OCI-LY3 (cell line): Measurements from ENCODE around the gene IQCM.

Experiments used
- H2AFZ ChIP-seq: fragments of 200-600, 300-600 bp; shearing (Covaris generic); 2 replicates; pipeline ENCODE4 v1.6.0; 2014; ENCODE audit warnings: antibody characterized with exemption, low read depth, low read length
- H3K27ac ChIP-seq: fragments of 200-600, 300-600 bp; sonication (generic); 2 replicates; pipeline ENCODE4 v1.5.1; 2014; ENCODE audit warnings: mild to moderate bottlenecking, low read length, moderate library complexity, mixed read lengths
- H3K27me3 ChIP-seq: fragments of 200-600, 300-600 bp; sonication (generic); 2 replicates; pipeline ENCODE4 v1.6.1; 2014; ENCODE audit warnings: low read depth, low read length, mixed read lengths
- H3K36me3 ChIP-seq: fragments of 200-600, 300-600 bp; sonication (generic); replicated peaks from 2 replicates; pipeline ENCODE3; 2014; ENCODE audit warnings: low read depth, low read length, mixed read lengths
- H3K4me1 ChIP-seq: fragments of 300-600, 200-600 bp; sonication (generic); 2 replicates; pipeline ENCODE4 v1.6.1; 2014; ENCODE audit warnings: low read length, mixed read lengths
- H3K4me2 ChIP-seq: fragments of 200-600, 300-600 bp; sonication (generic); 2 replicates; pipeline ENCODE4 v1.6.1; 2014; ENCODE audit warnings: low read length, mixed read lengths
- H3K4me3 ChIP-seq: fragments of 300-600, 200-600 bp; sonication (generic); 2 replicates; pipeline ENCODE4 v1.5.1; 2014; ENCODE audit warnings: antibody characterized with exemption, mild to moderate bottlenecking, low read length, moderate library complexity
- H3K79me2 ChIP-seq: fragments of 300-600, 200-600 bp; shearing (Covaris generic); 2 replicates; pipeline ENCODE4 v1.6.1; 2014; ENCODE audit warnings: mild to moderate bottlenecking, low read length, mixed read lengths
- H3K9ac ChIP-seq: fragments of 300-600, 200-600 bp; shearing (Covaris generic); 2 replicates; pipeline ENCODE4 v1.6.0; 2014; ENCODE audit warnings: mild to moderate bottlenecking, low read length, moderate library complexity
- H3K9me3 ChIP-seq: fragments of 200-600, 300-600 bp; shearing (Covaris generic); 2 replicates; pipeline ENCODE4 v1.6.1; 2014; ENCODE audit warnings: low read length, mixed read lengths; ENCODE audit not compliant: insufficient read depth
- H4K20me1 ChIP-seq: fragments of 200-600, 300-600 bp; sonication (generic); 2 replicates; pipeline ENCODE4 v1.6.1; 2016; ENCODE audit warnings: low read length, mixed read lengths; ENCODE audit not compliant: insufficient read depth
- EZH2phosphoT487 ChIP-seq: fragments of 200-600 bp; shearing (Covaris generic); IDR thresholded peaks from 2 replicates; pipeline ENCODE4 v1.6.1; 2018; ENCODE audit warnings: antibody characterized with exemption, mixed run types, low read depth
- TF ChIP-seq, protein P1 (sequence below): fragments of 200-600, 300-600 bp; sonication (generic); IDR thresholded peaks from 2 replicates; pipeline ENCODE4 v1.5.1; 2014; ENCODE audit warnings: antibody characterized with exemption, low read length, low read depth

Gene IQCM

DNA sequence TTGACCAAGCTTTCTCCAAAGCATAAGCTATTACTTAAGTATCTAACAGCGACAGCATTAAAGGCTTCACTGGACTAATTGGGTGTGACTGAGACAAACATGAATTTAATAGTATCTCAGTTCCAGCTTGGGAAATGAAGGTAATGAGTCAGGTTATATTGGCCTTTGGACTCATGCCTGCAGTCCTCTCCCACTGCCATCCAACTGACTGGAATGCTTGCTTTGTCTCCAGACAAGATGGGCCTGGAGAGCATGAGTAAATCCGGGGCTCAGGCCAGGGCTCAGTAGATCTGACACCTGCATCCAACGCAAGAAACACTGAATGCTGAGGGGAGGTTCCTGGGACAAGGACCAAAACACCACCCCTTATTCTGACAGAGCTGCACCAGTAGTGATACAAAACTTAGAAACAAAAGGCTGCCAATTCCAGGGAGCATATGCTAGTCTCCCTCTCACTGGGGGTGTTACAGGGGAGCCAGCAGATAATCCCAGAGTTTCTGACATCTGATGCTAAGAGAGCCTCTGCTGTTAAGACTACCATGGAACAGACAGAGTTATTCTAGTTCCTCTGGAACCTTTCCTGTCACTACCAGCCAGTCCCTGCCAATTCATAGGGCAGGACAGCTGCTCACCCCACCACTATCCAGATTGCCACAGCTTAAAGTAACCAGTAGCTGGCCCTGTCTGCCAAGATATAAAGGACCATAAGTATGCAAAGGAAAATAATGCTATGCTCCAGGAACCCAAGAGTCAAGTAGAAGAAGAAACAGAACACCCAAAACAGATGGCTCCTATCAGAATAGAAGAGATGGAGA lies 293.8 kb downstream of the IQCM start:
- Histone ChIP-seq H3K36me3 (no peaks in the 10 kb centered on the region), H3K4me2 (no peak overlapping the region), H3K27ac (no peak overlapping the region), H3K27me3 (no peaks in the 10 kb centered on the region), H2AFZ (no peak overlapping the region), H3K9me3 (no peaks in the 10 kb centered on the region; the same call in 1 of the 2 replicates), H3K9ac (no peak overlapping the region), H3K4me1 (peaks cover 5% of the 10 kb centered on the region), H3K79me2 (no peaks in the 10 kb centered on the region), H4K20me1 (no peaks in the 10 kb centered on the region), H3K4me3 (no peak overlapping the region)
- TF ChIP-seq, protein P1, sequence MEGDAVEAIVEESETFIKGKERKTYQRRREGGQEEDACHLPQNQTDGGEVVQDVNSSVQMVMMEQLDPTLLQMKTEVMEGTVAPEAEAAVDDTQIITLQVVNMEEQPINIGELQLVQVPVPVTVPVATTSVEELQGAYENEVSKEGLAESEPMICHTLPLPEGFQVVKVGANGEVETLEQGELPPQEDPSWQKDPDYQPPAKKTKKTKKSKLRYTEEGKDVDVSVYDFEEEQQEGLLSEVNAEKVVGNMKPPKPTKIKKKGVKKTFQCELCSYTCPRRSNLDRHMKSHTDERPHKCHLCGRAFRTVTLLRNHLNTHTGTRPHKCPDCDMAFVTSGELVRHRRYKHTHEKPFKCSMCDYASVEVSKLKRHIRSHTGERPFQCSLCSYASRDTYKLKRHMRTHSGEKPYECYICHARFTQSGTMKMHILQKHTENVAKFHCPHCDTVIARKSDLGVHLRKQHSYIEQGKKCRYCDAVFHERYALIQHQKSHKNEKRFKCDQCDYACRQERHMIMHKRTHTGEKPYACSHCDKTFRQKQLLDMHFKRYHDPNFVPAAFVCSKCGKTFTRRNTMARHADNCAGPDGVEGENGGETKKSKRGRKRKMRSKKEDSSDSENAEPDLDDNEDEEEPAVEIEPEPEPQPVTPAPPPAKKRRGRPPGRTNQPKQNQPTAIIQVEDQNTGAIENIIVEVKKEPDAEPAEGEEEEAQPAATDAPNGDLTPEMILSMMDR: no peak
- TF ChIP-seq EZH2phosphoT487: no peak

DNA sequence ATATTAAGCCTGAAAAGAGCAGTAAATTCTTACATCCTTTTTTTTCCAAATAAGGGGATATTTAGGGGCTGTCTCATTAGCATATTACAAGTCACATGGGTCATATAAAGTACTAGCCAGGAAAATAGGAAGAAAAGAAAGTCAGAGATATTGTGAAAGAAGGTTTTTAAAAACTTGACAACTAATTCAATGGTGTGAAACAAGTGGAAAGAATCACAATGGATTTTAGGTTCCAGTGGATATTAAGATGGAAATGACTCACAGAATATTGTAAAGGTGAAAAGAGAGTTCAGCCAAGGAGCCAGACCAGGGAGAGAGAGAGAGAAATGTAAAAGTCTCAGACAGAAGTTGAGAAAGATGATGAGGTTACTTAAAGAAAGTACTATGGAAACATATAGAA lies 297.2 kb downstream of the IQCM start:
- no peak overlapping the region for H2AFZ ChIP-seq
- H3K4me3 ChIP-seq: no peak overlapping the region
- H3K27ac ChIP-seq: no peak overlapping the region
- H3K9ac ChIP-seq: no peak overlapping the region
- no peaks in the 10 kb centered on the region for H3K36me3 ChIP-seq
- no peaks in the 10 kb centered on the region for H3K27me3 ChIP-seq
- no peaks in the 10 kb centered on the region; the same call in 1 of the 2 replicates for H3K9me3 ChIP-seq
- TF ChIP-seq, protein P1: no peak
- no peak for TF ChIP-seq EZH2phosphoT487
- H3K79me2 ChIP-seq: no peaks in the 10 kb centered on the region
- H4K20me1 ChIP-seq: no peaks in the 10 kb centered on the region
- H3K4me2 ChIP-seq: no peak overlapping the region
- H3K4me1 ChIP-seq: peaks cover 5% of the 10 kb centered on the region

DNA sequence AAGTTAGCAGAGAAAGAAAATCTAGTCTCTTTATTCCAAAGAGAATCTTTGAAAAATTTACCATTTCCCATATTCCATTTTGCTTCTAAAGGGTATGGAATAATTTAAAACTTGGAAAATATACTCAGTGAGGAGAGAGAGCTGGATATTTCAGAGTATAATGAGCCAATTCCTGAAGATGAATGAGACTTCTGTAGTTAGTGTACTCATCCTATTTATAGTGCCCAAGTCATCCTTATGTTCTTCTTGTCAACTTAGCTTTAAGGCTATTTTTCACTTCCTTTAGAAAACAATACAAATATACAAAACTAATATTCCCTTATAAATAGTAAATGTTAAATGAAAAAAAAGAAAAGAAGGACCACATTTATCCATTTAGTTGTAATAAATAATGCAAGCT lies 302.6 kb downstream of the IQCM start:
- Histone ChIP-seq H3K79me2 (no peaks in the 10 kb centered on the region), H3K27me3 (no peaks in the 10 kb centered on the region), H3K9me3 (no peaks in the 10 kb centered on the region; the same call in 1 of the 2 replicates), H3K4me1 (peaks cover 1% of the 10 kb centered on the region; the same call in 1 of the 2 replicates), H3K4me2 (no peak overlapping the region), H3K27ac (no peak overlapping the region), H3K9ac (no peak overlapping the region), H4K20me1 (no peaks in the 10 kb centered on the region), H3K36me3 (no peaks in the 10 kb centered on the region), H3K4me3 (no peak overlapping the region), H2AFZ (no peak overlapping the region)
- TF ChIP-seq, protein P1: no peak
- TF ChIP-seq EZH2phosphoT487: no peak

DNA sequence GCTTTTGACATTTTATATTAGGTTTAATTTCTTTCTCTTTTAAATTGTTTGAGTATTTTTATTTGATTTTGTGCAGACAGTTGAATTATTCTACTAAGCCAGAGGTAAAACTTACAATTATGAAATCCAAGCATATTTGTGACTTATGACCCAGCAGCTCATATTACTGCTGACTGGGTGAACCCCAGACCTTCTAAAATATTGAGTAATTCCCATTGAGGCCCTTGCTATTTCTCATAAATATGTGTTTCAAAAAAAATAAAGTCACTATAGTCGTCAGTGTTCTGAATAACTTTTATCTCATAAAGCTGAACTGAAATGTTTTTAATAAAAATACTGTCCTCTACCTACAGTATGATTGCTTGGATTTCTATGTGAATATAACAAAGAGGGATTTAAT lies 303.1 kb downstream of the IQCM start:
- Histone ChIP-seq H3K4me3 (no peak overlapping the region), H3K27me3 (no peaks in the 10 kb centered on the region), H3K9me3 (no peaks in the 10 kb centered on the region), H2AFZ (no peak overlapping the region), H3K36me3 (no peaks in the 10 kb centered on the region), H3K4me2 (no peak overlapping the region), H3K79me2 (no peaks in the 10 kb centered on the region), H3K27ac (no peak overlapping the region), H3K9ac (no peak overlapping the region), H3K4me1 (no peaks in the 10 kb centered on the region), H4K20me1 (no peaks in the 10 kb centered on the region)
- no peak for TF ChIP-seq EZH2phosphoT487
- TF ChIP-seq, protein P1: no peak
